GM12801 (cell line): ENCODE results near the gene DLST.

Source experiments
- CTCF ChIP-seq: IDR thresholded peaks from one replicate; pipeline ENCODE4 v1.5.1; 2011; ENCODE audit warnings: control low read depth; ENCODE audit not compliant: insufficient read length; ENCODE audit errors: extremely low read depth

DLST gene

GRCh38 chr14:74909911-74910310 is 28.2 kb downstream of the DLST start:
- no peak for TF ChIP-seq CTCF

DNA sequence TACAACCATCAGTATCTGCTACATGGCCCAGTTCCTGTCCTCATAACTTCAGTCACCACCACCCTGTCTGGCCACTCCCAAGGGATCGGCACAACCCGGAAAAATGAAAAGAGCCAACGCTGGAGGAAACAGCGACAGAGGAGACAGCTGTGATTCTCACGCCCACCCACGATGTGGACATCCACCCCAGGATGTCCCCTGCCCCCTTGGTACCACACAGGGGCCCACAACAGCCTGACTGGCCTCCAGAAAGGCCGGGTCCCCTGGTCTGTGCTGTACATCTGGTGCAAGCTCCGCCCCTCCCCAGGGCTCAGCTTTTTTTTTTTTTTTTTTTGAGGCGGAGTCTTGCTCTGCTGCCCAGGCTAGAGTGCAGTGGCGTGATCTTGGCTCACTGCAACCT is 28.8 kb downstream of the DLST start:
- TF ChIP-seq CTCF, result no peak

GRCh38 chr14:74911221-74911620 is 29.5 kb downstream of the DLST start:
- TF ChIP-seq CTCF, result no peak

- no peak for TF ChIP-seq CTCF
Measured at GRCh38 chr14:74911704-74912103, 30.0 kb downstream of the DLST start.

DNA sequence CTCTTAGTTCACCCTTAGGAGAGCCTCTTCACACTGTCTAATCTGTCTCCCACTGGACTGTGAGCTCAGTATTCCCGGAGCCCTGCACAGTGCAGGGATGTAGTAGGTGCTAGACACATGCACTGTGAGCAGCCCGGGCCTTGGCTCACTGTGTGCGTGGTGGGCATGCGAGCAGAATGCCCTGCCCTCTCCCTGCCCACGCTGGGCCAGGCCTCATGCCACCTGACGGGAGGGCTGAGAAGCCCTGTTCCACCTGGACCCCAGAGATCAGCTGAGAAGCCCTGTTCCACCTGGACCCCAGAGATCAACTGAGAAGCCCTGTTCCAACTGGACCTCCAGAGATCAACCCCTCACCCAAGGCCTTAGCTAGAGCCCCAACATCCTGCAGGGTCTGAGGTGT is 30.4 kb downstream of the DLST start:
- TF ChIP-seq CTCF, result no peak

- TF ChIP-seq CTCF, result no peak
Measured at GRCh38 chr14:74912801-74913200, 31.1 kb downstream of the DLST start.

DNA sequence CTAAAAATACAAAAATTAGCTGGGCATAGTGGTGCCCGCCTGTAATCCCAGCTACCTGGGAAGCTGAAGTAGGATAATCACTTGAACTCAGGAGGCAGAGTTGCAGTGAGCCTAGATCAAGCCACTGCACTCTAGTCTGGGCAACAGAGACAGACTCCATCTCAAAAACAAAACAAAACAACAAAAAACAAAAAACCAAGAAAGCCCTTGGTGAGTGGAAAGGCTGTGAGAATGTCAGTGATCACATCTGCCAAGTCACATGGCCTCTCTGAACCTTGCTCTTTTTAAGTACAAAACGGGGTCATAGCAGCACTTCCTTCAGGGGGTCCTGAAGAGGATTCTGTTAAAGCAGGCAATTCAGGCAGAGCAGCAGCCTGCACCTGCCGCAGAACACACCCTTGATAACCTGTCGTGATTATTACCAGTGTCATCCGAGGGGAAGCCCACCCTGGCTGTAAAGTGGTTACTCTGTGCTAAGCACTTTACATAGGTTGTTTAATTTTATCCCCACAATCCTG is 31.7 kb downstream of the DLST start:
- no peak for TF ChIP-seq CTCF

DNA sequence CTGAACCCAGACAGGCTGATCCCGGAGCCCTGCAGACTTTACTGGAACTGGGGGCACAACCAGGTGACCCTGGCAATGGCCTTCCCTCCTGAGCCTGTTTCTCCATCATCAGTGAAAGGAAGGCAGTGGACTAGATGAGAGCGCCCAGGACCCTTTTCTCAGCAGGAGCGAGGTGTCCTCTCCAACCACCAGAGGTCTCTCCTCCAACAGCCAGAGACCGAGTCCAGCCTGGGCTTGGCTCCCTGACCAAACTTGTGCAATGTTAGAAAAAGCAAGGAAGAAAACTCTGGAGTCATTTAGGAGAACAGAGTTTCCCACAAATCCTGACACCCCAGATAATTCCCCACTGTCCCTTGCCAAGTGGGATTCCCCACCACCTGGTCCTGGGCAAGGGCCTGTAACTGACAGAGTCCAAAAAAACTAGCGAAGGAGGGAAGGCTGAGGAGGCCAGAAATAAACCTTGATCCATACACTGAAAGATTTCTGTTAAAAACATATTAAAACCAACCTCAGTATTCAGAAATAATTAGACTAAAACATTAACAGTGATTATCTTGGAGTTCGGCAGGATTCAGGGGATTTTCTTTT is 32.4 kb downstream of the DLST start:
- TF ChIP-seq CTCF, result no peak
